ENCODE data around the gene WWP2. TPM values are rescaled to one million over a fixed set of nuclear protein-coding genes. Genes with fewer than 3 reads are reported as not detected.
A peak's percentile ranks its signal among the peaks of the same experiment; 100 is the strongest.
"Not testable (repeated sequence)": the region's sequence is repeated elsewhere in the genome, so short reads cannot be mapped to it uniquely, and the experiment has no call there.

The WWP2 gene
- total RNA-seq, 1 experiment from 2014 or later = 22.8 TPM

DNA sequence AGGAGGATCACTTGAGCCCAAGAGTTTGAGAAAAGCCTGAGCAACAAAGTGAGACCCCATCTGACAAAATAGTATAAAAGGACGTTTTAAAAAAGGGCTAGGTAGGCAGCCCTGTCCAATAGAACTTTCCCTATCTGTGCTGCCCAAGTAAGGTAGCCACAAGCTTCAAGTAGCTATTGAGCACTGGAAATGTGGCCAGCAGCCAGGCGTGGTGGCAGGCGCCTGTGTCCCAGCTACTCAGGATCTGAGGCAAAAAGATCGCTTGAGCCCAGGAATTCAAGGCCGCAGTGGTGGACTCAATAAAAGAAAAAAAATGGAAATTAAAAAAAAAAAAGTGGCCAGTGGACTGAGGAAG is 34.2 kb upstream of the WWP2 start:
- in situ Hi-C loops (cut with HindIII; ENCODE audit: low pct_unique_long_range_greater_than_20kb, low sequenced_read_pairs) = no loop called here
- H3K27ac ChIP-seq (ENCODE audit: low read length) = peak overlapping the region; percentile 92
- H3K36me3 ChIP-seq (ENCODE audit: control insufficient read depth, insufficient read depth, low read length) = no peaks in the 10 kb centered on the region; the same call in 1 of the 2 replicates
- H3K4me1 ChIP-seq (ENCODE audit: control insufficient read depth, insufficient read depth, low read length) = peaks cover 9% of the 10 kb centered on the region; the same call in 1 of the 2 replicates
- DNase-seq (ENCODE audit: low read depth, low spot score) (no peak), ATAC-seq (no peak)
- no TSS peak for BruUV-seq (replicated peaks)
- CTCF ChIA-PET = interaction anchor here (0.7 kb wide), 1 partner anchor 8 kb away, joined by 5 read pairs; no protein-coding TSS in a partner anchor
- intact Hi-C loops (cut with micrococcal nuclease; ENCODE audit: unreplicated experiment) = no loop called here
- no peaks in the 10 kb centered on the region for H3K27me3 ChIP-seq (ENCODE audit: control insufficient read depth, insufficient read depth, low read length)
- POLR2A ChIA-PET = interaction anchor here (0.5 to 0.6 kb wide), 2 partner anchors 11 to 13 kb away, joined by 3 to 5 read pairs; no protein-coding TSS in a partner anchor
- H3K9me3 ChIP-seq (ENCODE audit: control insufficient read depth, insufficient read depth, low read depth, low read length) = no peaks in the 10 kb centered on the region
- TF ChIP-seq, protein P1, sequence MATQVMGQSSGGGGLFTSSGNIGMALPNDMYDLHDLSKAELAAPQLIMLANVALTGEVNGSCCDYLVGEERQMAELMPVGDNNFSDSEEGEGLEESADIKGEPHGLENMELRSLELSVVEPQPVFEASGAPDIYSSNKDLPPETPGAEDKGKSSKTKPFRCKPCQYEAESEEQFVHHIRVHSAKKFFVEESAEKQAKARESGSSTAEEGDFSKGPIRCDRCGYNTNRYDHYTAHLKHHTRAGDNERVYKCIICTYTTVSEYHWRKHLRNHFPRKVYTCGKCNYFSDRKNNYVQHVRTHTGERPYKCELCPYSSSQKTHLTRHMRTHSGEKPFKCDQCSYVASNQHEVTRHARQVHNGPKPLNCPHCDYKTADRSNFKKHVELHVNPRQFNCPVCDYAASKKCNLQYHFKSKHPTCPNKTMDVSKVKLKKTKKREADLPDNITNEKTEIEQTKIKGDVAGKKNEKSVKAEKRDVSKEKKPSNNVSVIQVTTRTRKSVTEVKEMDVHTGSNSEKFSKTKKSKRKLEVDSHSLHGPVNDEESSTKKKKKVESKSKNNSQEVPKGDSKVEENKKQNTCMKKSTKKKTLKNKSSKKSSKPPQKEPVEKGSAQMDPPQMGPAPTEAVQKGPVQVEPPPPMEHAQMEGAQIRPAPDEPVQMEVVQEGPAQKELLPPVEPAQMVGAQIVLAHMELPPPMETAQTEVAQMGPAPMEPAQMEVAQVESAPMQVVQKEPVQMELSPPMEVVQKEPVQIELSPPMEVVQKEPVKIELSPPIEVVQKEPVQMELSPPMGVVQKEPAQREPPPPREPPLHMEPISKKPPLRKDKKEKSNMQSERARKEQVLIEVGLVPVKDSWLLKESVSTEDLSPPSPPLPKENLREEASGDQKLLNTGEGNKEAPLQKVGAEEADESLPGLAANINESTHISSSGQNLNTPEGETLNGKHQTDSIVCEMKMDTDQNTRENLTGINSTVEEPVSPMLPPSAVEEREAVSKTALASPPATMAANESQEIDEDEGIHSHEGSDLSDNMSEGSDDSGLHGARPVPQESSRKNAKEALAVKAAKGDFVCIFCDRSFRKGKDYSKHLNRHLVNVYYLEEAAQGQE (IDR thresholded peaks at IDR 0.05; ENCODE audit: insufficient read depth in 1 of 2, low read depth in 2 of 2, low read length in 1 of 2) = no peak
- peak overlapping the region; percentile 59 to 78 for H3K4me3 ChIP-seq (ENCODE audit: low read depth in 2 of 2, low read length in 2 of 2)

DNA sequence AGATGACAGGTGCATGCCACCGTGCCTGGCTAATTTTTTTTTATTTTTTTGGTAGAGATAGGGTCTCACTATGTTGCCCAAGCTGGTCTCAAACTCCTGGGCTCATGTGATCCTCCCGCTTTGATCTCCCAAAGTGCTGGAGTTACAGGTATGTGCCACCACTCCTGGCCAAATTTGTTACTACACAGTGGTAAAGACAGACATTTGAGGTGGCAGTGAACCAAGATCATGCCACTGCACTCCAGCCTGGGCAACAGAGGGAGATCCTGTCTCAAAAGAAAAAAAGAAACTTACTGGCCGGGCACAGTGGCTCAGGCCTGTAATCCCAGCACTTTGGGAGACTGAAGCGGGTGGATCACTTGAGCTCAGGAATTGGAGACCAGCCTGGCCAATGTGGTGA is 33.1 kb upstream of the WWP2 start:
- H3K27me3 ChIP-seq (ENCODE audit: control insufficient read depth, insufficient read depth, low read length); BruUV-seq (replicated peaks); in situ Hi-C loops (cut with HindIII; ENCODE audit: low pct_unique_long_range_greater_than_20kb, low sequenced_read_pairs); H3K4me3 ChIP-seq (ENCODE audit: low read depth in 2 of 2, low read length in 2 of 2); H3K27ac ChIP-seq (ENCODE audit: low read length); H3K36me3 ChIP-seq (ENCODE audit: control insufficient read depth, insufficient read depth, low read length); H3K4me1 ChIP-seq (ENCODE audit: control insufficient read depth, insufficient read depth, low read length); H3K9me3 ChIP-seq (ENCODE audit: control insufficient read depth, insufficient read depth, low read depth, low read length); DNase-seq (ENCODE audit: low read depth, low spot score); ATAC-seq; POLR2A ChIA-PET; intact Hi-C loops (cut with micrococcal nuclease; ENCODE audit: unreplicated experiment): not testable (repeated sequence)
- CTCF ChIA-PET = interaction anchor here (0.6 kb wide), 1 partner anchor 11 kb away, joined by 8 read pairs; no protein-coding TSS in a partner anchor

DNA sequence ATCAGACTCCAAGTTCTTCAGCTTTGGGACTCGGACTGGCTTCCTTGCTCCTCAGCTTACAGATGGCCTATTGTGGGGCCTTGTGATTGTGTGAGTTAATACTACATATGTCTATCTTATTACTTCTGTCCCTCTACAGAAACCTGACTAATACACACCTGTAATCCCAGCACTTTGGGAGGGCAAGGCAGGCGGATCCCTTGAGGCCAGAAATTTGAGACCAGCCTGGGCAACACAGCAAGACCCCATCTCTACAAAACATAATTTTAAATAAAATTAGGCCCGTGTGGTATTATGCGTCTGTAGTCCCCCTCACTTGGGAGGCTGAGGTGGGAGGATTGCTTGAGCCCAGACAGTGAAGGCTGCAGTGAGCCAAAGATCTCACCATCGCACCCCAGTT is 30.9 kb upstream of the WWP2 start:
- DNase-seq (ENCODE audit: low read depth, low spot score); H3K27ac ChIP-seq (ENCODE audit: low read length); CTCF ChIA-PET; POLR2A ChIA-PET; H3K4me1 ChIP-seq (ENCODE audit: control insufficient read depth, insufficient read depth, low read length); ATAC-seq; BruUV-seq (replicated peaks); intact Hi-C loops (cut with micrococcal nuclease; ENCODE audit: unreplicated experiment); H3K36me3 ChIP-seq (ENCODE audit: control insufficient read depth, insufficient read depth, low read length); in situ Hi-C loops (cut with HindIII; ENCODE audit: low pct_unique_long_range_greater_than_20kb, low sequenced_read_pairs); H3K27me3 ChIP-seq (ENCODE audit: control insufficient read depth, insufficient read depth, low read length); H3K9me3 ChIP-seq (ENCODE audit: control insufficient read depth, insufficient read depth, low read depth, low read length); H3K4me3 ChIP-seq (ENCODE audit: low read depth in 2 of 2, low read length in 2 of 2): not testable (repeated sequence)

DNA sequence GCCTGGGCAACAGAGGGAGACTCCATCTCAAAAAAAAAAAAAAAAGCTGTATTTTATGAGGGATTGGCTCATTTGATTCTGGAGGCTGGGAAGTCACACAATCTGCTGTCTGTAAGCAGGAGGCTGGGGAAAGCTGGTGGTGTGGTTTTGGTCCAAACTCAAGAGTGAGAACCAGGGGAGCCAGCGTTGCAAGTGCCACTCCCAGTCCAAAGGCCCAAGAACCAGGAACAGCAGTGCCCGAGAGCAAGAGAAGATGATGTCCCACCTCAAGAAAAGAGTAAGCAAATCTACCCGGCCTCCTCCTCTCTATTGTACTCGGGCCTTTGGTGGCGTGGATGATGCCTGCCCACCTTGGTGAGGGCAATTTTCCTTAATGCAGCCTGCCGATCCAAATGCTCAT is 30.0 kb upstream of the WWP2 start:
- ChIA-PET CTCF (no interaction called here), POLR2A (no interaction called here)
- no TSS peak for BruUV-seq (replicated peaks)

More for the DNA sequence above, 30.0 kb upstream of the WWP2 start:
- H3K4me1 ChIP-seq (ENCODE audit: control insufficient read depth, insufficient read depth, low read length) = no peaks in the 10 kb centered on the region
- intact Hi-C loops (cut with micrococcal nuclease; ENCODE audit: unreplicated experiment) (no loop called here), in situ Hi-C loops (cut with HindIII; ENCODE audit: low pct_unique_long_range_greater_than_20kb, low sequenced_read_pairs) (no loop called here)
- no peaks in the 10 kb centered on the region for H3K9me3 ChIP-seq (ENCODE audit: control insufficient read depth, insufficient read depth, low read depth, low read length)
- no peak overlapping the region for H3K27ac ChIP-seq (ENCODE audit: low read length)
- no peak for DNase-seq (ENCODE audit: low read depth, low spot score)
- no peak overlapping the region for H3K4me3 ChIP-seq (ENCODE audit: low read depth in 2 of 2, low read length in 2 of 2)
- no peaks in the 10 kb centered on the region for H3K27me3 ChIP-seq (ENCODE audit: control insufficient read depth, insufficient read depth, low read length)
- TF ChIP-seq, protein P1 (IDR thresholded peaks at IDR 0.05; ENCODE audit: insufficient read depth in 1 of 2, low read depth in 2 of 2, low read length in 1 of 2) = no peak
- TF ChIP-seq TCF7L2 (IDR thresholded peaks at IDR 0.05; ENCODE audit: low read depth, low read length) (no peak), POLR2AphosphoS5 (IDR thresholded peaks at IDR 0.05; ENCODE audit: low read depth, low read length) (no peak), SIN3A (IDR thresholded peaks at IDR 0.05; ENCODE audit: borderline replicate concordance, insufficient read depth, low read depth, low read length) (no peak)
- TF ChIP-seq, protein P2, sequence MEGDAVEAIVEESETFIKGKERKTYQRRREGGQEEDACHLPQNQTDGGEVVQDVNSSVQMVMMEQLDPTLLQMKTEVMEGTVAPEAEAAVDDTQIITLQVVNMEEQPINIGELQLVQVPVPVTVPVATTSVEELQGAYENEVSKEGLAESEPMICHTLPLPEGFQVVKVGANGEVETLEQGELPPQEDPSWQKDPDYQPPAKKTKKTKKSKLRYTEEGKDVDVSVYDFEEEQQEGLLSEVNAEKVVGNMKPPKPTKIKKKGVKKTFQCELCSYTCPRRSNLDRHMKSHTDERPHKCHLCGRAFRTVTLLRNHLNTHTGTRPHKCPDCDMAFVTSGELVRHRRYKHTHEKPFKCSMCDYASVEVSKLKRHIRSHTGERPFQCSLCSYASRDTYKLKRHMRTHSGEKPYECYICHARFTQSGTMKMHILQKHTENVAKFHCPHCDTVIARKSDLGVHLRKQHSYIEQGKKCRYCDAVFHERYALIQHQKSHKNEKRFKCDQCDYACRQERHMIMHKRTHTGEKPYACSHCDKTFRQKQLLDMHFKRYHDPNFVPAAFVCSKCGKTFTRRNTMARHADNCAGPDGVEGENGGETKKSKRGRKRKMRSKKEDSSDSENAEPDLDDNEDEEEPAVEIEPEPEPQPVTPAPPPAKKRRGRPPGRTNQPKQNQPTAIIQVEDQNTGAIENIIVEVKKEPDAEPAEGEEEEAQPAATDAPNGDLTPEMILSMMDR (IDR thresholded peaks at IDR 0.05) = no peak
- ATAC-seq = no peak
- H3K36me3 ChIP-seq (ENCODE audit: control insufficient read depth, insufficient read depth, low read length) = no peaks in the 10 kb centered on the region
